ENCODE results near the gene PWWP2B.

Gene PWWP2B

DNA sequence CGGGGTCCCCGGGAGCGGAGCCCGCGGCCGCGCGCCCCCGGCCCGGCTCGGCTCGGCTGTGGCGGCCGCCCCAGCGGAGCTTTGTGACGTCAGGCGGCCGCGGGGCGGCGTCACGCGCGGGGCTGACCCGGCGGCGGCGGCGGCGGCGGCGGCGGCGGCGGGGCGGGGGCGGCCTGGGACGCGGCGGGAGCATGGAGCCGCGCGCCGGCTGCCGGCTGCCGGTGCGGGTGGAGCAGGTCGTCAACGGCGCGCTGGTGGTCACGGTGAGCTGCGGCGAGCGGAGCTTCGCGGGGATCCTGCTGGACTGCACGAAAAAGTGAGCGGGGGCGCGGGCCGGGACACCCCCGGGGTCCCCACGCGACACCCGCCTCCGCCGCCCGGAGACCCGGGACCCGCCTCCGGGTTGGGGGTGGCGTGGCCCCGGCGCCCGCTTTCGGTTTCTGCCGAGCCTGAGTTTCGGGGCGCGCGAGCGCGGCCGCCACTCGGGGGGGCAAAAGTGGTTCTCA lies at the start of gene PWWP2B:
Gene PWWP2B, plus strand, starts transcription at position 165 of the 506 bp plus-strand sequence. Its CDS starts 27 bp downstream, at position 192.
- peak; percentile 24 to 53 for DNase-seq (ENCODE audit: low read depth in 1 of 2, low spot score in 1 of 2)

DNA sequence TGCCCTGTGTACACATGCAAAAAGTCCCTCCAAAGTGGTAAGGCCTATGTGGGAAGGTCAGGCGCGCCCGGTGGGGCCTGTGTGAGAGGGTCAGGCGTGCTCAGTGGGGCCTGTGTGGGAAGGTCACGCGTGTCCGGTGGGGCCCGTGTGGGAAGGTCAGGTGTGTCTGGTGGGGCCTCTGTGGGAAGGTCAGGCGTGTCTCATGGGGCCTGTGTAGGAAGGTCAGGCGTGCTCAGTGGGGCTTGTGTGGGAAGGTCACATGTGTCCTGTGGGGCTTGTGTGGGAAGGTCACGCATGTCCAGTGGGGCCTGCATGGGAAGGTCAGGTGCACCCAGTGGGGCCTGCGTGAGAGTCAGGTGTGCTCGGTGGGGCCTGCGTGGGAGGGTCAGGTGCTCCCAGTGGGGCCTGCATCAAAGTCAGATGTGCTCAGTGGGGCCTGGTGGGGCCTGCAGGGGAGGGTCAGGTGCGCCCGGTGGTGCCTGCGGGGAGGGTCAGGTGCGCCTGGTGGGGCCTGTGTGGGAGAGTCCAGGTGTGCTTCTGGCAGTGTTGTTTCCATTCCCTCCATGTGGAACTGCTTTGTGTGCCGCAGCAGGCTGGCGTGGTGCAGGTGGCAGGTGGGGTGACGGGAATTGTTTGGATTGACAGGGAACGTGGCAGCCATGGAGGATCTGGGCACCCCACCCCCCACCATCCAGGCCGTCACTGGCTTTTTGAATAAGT lies 49.6 kb upstream of the PWWP2B start:
- DNase-seq (ENCODE audit: low read depth in 1 of 2, low spot score in 1 of 2): no peak

DNA sequence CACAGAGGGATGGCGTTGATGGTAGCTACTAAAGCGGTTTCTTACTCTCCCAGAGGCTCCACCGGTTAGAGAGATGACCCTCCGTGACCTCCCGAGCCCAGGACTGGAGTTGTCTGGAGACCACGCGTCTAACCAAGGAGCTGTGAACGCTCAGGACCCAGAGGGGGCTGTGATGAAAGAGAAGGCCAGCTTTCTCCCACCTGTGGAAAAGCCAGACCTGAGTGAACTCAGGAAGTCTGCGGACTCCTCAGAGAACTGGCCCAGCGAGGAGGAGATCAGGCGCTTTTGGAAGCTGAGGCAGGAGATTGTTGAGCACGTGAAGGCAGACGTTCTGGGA lies 49.1 kb upstream of the PWWP2B start:
- no peak for DNase-seq (ENCODE audit: low read depth in 1 of 2, low spot score in 1 of 2)

DNA sequence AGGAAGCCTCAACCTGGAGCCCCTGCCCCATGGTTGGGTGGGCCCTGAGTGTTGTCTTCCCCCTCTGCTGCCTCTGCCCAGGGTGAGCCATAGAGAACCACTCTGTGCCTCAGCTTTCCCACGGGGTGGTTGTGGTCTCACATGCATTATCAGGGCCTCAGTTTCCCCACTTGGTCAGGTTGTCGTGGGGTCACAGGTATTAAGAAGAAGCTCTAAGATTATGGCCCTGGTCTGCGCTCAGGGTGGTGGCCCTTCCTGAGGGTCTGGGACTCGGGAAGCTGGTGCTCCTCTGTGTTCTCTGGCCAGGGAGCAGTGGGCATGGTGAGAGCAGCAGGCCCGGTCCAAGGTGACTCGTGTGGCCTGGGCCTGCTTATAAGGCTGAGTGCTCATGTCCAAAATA lies 47.2 kb upstream of the PWWP2B start:
- DNase-seq (ENCODE audit: low read depth in 1 of 2, low spot score in 1 of 2): no peak

DNA sequence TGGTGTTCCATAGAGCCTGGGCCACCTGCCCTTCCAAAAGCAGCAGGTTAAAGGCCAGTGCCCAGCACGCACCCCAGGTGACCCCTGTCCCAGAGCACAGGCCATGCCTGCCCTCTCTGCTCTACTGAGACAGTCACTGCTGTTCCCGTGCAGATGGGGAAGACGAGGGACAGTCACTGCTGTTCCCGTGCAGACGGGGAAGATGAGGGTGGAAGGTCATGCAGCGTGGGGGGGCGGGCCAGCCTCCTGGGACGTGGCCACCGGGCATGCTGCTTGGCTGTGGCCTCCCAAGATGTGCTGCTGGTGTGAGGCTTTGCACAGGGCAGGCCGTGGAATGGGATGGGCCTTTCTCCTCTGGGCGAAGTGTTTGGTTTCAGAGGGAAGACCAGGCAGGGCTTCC lies 46.6 kb upstream of the PWWP2B start:
- no peak for DNase-seq (ENCODE audit: low read depth in 1 of 2, low spot score in 1 of 2)

DNA sequence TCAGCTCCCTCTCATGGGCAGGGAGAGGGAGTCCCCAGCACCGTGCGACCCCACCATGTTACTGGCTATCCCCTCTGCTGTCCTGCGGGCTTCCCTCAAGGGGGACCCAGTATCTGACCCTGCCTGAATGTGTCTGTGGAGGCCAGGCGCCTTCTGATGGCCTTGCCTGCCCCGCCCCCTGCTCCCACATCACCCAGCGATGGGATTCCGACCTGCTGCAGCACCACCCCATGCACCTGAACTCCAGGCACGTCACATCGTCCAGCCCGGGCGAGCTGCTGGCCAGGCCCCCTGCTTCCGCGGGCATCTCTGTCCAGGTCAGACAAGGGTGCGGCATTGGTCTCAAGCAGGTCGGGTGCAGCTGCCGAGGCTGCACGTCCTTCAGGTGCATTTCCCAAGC lies 46.1 kb upstream of the PWWP2B start:
- no peak for DNase-seq (ENCODE audit: low read depth in 1 of 2, low spot score in 1 of 2)

DNA sequence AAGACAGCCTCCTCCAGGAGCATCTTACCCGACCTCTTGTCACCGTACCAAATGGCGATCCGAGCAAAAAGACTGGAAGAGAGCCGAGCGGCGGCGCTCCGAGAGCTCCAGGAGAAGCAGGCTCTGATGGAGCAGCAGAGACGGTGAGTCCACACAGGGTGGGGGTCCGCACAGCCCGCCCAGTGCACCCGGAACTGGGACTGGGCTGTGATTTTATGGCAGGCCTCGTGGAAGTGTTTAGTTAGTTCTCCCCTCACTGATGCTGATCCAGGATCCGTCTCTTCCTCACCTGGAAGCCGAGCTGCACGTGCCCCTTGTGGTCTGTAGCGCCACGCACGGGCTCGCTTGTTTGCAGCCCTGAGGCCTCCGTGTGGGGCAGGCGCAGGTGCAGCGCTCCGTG lies 45.4 kb upstream of the PWWP2B start:
- DNase-seq (ENCODE audit: low read depth in 1 of 2, low spot score in 1 of 2): no peak

DNA sequence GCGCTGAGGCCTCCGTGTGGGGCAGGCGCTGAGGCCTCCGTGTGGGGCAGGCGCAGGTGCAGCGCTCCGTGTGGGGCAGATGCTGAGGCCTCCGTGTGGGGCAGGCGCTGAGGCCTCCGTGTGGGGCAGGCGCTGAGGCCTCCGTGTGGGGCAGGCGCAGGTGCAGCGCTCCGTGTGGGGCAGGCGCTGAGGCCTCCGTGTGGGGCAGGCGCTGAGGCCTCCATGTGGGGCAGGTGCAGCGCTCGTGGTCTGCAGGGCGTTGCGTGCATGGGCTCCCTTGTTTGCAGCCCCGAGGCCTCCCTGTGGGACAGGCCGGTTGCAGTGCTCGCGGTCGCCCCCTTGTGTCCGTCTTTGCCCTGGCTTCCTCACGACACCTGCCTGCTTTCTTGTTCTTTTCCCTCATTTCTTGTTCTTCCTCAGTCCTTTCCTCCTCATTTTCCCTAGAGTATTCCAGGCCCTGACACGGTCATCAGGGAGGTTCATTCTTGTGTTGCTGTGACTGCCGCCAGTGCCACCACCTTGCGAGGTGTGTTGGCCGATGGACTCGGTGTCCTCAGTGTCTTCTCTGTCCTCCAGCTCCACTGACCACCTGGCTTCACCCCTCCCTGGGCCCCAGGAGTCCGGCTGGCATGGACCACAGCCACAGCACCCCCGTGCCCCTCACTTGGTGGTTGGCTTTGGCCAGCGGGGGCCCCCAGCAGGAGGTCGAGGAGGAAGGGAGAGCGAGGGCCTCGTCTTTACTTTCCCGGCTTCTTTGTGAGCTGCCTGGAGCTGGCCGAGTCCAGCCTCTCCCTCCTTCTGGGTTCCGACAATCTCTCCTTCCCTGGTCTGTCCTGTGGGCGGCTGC lies 44.3 kb upstream of the PWWP2B start:
- peak; percentile 51 to 70 for DNase-seq (ENCODE audit: low read depth in 1 of 2, low spot score in 1 of 2)

DNA sequence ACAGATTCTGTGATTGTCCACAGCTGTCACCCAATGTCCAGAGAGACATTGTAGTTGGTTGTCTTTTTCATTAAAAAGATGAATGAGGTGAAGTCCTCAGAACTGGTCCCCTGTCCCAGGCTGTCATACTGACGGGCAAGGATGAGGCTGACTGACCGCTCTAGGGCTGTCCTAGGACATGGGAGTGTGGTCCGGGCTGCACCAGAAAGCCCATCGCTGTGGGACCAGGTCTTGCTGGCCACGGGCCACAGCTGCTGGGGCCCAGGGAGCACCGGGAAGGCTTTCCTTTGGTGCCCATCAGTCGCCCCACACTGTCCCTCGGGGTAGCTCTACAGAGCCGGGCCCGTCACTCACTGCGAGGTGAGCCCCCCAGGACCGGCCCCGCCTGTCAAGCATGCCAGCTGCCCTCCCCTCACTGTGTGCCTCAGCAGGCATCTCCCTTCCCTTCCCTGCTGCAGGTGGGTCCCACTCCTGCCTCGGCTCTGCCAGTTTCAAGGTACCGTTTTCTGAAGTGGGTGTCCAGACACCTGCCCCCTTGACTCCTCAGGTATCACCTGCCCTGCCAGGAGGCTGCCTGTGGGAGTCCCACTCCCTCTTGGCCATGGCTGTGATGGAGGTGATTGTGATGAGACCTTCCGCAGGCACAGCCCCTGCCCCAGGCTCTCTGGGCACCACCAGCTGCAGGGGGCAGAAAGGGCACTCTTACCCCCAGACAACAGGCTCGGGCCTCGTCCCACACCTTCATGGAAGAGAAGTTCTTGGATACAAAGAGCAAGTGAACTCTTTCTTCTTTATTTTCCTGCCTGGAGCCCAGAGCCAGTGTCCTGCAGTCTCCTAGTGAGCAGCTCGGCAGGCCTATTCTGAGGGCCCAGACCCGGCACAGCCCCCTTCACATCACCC lies 43.3 kb upstream of the PWWP2B start:
- DNase-seq (ENCODE audit: low read depth in 1 of 2, low spot score in 1 of 2): no peak

DNA sequence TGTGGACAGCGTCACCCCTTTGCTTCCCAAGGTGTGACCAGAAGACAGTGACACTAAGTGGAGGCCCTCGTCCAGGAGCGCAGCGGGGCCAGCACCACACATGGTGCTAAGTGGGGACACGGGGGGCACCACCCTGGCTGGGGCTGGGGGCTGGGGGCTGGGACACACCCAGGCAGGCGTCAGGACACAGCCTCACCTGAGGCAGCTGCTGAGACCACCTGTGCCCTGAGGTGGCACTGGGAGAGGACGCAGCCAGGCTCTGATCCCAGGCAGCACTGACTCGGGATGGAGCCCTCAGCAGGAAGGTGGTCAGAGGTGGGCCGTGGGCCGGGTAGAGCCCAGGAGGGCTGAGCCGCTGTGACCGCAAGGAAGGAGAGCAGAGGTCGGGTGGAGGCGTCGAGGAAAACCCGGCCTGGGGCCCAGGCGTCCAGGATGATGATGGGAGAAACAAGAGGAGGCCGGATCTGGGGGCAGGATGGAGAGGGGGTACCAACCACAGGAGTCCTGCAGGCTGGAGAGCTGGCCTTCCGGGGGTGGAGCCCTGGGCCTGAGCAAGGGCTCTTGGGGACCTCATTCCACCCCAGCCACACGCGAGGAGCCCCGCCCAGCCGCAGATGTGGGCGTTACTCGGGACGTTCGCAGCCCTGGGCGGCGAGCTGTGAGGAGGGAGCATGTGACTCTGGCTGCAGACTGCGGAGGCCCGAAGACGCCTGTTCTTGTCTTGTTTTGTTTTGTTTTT lies 42.5 kb upstream of the PWWP2B start:
- no peak for DNase-seq (ENCODE audit: low read depth in 1 of 2, low spot score in 1 of 2)

DNA sequence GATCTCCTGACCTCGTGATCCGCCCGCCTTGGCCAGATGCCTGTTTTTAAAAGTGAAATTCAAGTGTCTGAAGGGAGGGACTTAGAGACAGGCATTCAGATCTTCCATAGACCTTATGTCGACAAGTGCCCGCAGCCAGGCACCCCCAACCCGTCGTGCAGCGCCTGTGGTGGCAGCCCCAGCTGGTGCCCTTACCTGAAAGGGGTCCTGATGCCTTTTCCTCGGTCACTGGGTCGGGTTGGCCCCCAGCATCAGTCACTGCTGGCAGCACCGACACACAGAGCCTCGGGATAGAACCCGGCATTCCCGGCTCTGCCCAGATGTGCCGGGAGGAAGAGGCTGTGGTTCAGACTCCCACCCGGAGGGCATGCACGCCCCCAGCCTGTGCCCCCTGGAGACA lies 41.7 kb upstream of the PWWP2B start:
- no peak for DNase-seq (ENCODE audit: low read depth in 1 of 2, low spot score in 1 of 2)

DNA sequence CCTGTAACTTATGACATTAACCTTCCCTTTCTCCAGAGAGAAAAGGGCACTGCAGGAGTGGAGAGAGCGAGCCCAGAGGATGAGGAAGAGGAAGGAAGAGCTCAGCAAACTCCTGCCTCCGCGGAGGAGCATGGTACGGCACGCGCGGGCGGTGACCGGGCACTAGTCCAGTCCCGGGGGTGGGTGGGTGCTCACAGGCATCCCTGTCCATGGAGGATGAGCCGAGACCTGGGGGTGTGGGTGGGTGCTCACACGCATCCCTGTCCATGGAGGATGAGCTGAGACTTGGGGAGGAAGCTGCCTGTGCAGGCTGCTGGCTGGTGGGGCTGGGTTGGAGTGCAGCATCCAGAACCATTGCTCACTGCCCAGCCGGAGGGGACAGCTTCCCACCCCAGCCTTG lies 41.2 kb upstream of the PWWP2B start:
- no peak for DNase-seq (ENCODE audit: low read depth in 1 of 2, low spot score in 1 of 2)

DNA sequence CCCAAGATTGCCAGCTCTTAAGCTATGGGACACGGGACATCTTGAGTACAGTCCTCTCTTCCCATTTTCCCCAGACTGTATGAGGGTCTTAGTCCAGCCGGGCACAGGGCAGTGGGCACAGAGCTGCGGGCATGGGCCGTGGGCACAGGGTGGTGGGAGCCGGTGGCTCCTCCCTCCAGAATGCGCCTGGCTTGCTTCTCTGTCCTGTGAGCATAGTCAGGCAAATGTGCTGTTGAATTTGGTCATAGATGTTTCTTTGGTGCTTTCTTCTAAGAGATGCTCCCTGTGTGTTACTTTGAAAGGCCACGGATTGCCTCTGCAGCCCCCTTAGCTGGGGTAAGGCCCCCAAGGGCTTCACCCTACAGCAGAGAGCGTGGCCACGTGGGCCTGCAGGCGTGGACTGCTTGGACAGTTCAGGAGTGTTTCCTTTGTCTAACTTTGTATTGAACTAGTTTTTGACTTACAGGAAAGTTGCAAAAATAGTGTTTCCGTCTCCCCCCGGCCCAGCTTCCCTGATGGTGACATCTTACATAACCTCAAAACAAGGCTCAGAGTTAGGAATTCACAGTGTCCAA lies 40.3 kb upstream of the PWWP2B start:
- DNase-seq (ENCODE audit: low read depth in 1 of 2, low spot score in 1 of 2): no peak

DNA sequence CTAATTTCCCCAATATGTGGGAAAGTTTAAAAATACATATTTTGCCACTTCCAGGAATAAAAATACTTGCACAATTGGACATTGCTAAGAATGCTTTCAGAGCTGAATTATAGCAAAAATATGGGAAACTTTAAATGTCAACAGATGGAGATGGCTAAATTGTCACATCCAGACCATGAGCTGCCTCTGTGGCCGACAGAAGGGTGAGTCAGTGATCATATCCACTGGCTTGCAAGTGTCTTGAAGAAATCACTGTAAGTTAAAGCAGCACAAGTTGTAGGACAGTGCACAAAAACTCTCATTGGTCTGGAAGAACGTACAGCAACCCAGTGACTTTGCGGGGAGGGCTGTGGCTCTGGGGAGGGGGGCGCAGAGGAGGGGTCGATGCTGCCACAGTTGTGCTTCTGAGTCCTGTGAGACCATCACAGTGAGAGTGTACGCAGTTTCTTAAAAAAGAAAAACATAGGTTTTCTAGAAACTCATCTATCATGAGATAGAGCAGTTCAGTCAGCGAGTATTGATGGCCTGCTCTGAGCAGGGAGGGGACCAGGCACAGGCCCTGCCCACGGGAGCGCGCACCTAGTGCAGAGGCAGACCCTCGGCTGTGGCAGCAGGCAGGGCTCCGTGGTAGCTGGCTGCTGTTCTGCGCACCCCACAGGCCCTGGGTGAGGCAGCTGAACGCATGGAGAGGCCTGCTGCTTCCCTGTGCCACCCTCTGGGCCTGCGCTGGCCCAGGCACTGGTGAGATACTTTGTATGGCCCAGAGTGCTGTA lies 39.5 kb upstream of the PWWP2B start:
- DNase-seq (ENCODE audit: low read depth in 1 of 2, low spot score in 1 of 2): no peak

DNA sequence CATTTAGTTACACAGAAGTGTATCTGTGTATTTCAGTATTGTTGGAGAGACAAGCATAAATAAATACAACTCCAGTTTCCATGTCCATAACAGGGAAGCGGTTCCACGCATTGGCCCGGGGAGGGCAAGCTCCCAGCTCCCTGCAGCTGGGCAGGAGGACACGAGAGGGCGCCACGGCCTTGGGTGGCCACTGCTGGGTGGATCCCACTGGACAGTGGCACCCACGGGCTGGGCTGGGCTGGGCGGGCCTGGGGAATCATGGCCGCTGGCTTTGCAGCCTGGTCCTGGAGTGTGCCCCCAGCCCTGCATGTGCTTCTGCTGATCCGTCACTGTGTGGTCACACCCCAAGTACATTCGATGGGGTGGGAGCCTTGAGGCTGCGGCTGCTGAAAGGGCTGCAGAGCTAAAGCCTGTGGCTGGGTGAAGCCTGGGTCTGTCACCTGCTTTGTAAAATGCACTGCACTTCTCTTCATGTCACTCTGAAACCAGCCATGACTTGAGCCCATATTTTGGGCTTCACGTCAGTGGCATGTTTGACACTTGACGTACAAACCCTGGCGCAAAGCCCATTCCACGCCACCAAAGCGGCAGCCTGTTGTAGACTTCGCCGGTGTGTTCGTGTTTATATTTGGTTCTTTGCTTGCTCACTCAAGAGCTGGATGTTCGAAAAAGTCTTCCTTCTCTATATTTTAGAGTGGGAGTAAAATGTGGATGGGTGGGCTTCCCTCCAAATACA lies 37.5 kb upstream of the PWWP2B start:
- DNase-seq (ENCODE audit: low read depth in 1 of 2, low spot score in 1 of 2): no peak

DNA sequence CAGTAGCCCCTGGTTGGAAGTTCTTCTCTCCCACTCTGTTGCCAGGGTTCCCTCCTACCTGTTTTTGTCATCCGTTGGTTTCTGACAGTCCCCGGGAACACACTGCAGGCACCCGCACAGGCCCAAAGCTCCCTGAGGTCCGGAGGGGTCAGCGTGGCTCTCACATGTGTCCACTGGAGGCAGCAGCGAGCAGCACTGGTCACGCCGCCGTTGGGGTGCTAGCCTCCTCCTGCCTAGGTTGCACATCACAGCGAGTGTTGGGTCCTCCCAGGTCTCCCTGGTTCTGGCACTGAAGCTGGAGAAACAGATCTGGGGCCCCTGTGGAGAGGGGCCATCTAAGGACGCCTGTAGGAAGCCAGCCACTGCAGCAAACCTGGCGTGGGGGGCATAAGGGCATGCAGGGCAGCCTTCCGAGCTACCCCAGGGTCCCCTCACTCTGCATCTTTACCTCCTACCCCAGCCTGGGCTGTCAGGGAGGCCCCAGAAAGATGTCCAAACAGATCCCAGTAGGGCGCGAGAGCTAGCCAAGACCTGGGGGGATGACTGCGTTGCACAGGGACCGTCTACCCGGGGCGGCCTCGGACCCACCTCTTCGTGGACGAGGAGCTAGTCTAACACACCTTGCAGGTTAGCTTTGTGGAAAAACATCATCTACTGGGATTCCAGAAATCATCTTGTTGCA lies 36.1 kb upstream of the PWWP2B start:
- DNase-seq (ENCODE audit: low read depth in 1 of 2, low spot score in 1 of 2): peak in 1 of 2 donors; percentile 24

DNA sequence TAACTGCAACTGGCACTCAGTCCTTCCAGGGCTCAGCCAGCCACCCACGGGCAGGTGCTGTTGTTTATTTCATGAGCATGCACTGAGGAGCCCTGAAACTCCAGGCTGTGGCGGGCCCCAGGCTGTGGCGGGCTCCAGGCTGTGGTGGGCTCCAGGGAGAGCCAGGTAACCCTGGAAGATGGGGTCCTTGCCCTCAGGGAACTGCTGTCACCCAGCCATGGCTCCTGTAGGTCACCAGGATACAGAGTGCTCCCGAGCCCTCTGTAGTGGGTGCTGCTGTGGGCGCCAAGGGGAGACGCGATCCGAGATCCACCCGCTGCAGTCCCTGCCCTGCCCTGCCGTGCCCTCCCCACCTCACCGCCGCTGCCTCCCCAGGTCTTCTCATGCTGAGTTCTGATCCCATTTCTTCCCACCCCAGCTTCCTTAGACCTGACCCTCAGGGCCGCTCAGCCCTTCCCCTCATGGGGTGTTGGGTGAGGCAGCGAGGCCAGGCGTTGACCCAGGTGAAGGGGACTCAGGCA lies 35.4 kb upstream of the PWWP2B start:
- no peak for DNase-seq (ENCODE audit: low read depth in 1 of 2, low spot score in 1 of 2)

DNA sequence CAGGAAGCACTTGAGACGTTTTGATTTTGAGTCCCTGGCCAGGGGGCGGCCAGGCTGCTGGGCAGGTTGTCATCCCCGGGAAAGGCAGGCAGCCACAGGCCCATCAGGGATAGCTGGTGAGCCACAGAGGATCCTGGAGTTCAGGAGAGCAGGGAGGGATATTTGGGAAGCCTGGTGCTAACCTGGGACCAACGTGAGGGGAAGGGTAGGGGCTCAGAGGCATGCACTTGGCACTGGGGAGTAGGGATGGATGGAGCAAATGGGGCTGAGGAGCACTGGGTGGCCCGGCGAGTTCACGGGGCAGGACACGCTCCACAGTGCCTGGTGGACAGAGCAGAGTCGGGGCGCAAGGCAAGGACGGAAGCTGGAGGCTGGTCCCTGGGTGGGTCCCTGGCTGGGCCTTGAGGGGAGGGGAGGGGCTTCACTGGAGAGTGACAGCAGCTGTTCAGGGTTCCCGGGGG lies 34.8 kb upstream of the PWWP2B start:
- no peak for DNase-seq (ENCODE audit: low read depth in 1 of 2, low spot score in 1 of 2)
